CD14-positive monocyte (primary cell): Measurements from ENCODE around the gene TUBA1B. TPM values are rescaled to one million over a fixed set of nuclear protein-coding genes. Genes with fewer than 3 reads are reported as not detected.

Source experiments
- DNase-seq, 3 donors: peaks; one replicate each; pipeline ENCODE4 v3.0.0-alpha.2; 2011 to 2022
- H2AFZ ChIP-seq: 2 replicates; pipeline ENCODE4 v1.6.0; 2012; ENCODE audit warnings: mild to moderate bottlenecking, low read depth, low read length, inconsistent platforms; ENCODE audit not compliant: insufficient read depth, poor library complexity, severe bottlenecking
- H3K27ac ChIP-seq, 2 donors: 1 replicate in 1 of 2; 2 replicates in 1 of 2; pipeline ENCODE4 v1.5.1; 2012 to 2013; ENCODE audit warnings: low read length in 2 of 2, control low read depth in 1 of 2, inconsistent platforms in 1 of 2, low read depth in 1 of 2, mild to moderate bottlenecking in 1 of 2
- H3K27me3 ChIP-seq, 2 donors: one replicate each; pipeline versions ENCODE4 v1.6.0 to v1.6.1; 2011 to 2013; ENCODE audit warnings: low read length in 2 of 2; ENCODE audit not compliant: control insufficient read depth in 2 of 2, insufficient read depth in 2 of 2
- H3K36me3 ChIP-seq, 2 donors: replicated peaks in 1 of 2; 1 replicate in 1 of 2; 2 replicates in 1 of 2; pipeline versions ENCODE4 v1.5.1 to v1.6.1; 2012 to 2013; ENCODE audit warnings: low read length in 2 of 2, control low read depth in 1 of 2, inconsistent platforms in 1 of 2, mild to moderate bottlenecking in 1 of 2; ENCODE audit not compliant: insufficient read depth in 2 of 2, control insufficient read depth in 1 of 2
- H3K4me1 ChIP-seq, 2 donors: 1 replicate in 1 of 2; 2 replicates in 1 of 2; pipeline versions ENCODE4 v1.5.1 to v1.6.1; 2012 to 2013; ENCODE audit warnings: low read length in 2 of 2, control low read depth in 1 of 2, inconsistent platforms in 1 of 2, mild to moderate bottlenecking in 1 of 2, moderate library complexity in 1 of 2; ENCODE audit not compliant: insufficient read depth in 2 of 2, control insufficient read depth in 1 of 2
- H3K4me2 ChIP-seq: replicated peaks from 2 replicates; pipeline ENCODE3; 2012; ENCODE audit warnings: low read length, moderate library complexity, mild to moderate bottlenecking; ENCODE audit not compliant: poor library complexity, severe bottlenecking; ENCODE audit errors: extremely low read depth
- H3K4me3 ChIP-seq, 3 experiments: fragments of 200-600 bp in 1 of 3; sonication (generic) in 1 of 3; replicated peaks in 1 of 3; 1 replicate in 2 of 3; 2 replicates in 1 of 3; pipeline ENCODE4 v1.5.1; 2011 to 2013; ENCODE audit warnings: low read length in 3 of 3, mild to moderate bottlenecking in 3 of 3, control low read depth in 2 of 3, low read depth in 2 of 3, inconsistent platforms in 1 of 3, moderate library complexity in 1 of 3
- H3K79me2 ChIP-seq: 2 replicates; pipeline ENCODE4 v1.6.0; 2012; ENCODE audit warnings: mild to moderate bottlenecking, control low read depth, inconsistent platforms, low read length, moderate library complexity; ENCODE audit not compliant: insufficient read depth
- H3K9ac ChIP-seq: 2 replicates; pipeline ENCODE4 v1.6.0; 2017; ENCODE audit warnings: low read length, mild to moderate bottlenecking; ENCODE audit not compliant: insufficient read depth, poor library complexity, severe bottlenecking
- H3K9me3 ChIP-seq, 2 donors: replicated peaks in 1 of 2; 1 replicate in 1 of 2; 2 replicates in 1 of 2; pipeline versions ENCODE4 v1.5.1 to v1.6.1; 2012 to 2013; ENCODE audit warnings: low read length in 2 of 2, control low read depth in 1 of 2; ENCODE audit not compliant: control insufficient read depth in 1 of 2, insufficient read depth in 1 of 2
- H4K20me1 ChIP-seq: 2 replicates; pipeline ENCODE4 v1.6.0; 2012; ENCODE audit warnings: mild to moderate bottlenecking, low read length, control low read depth, moderate library complexity; ENCODE audit not compliant: insufficient read depth
- H3K27ac Mint-ChIP-seq, 7 donors: one replicate each; pipeline ENCODE4 v1.8.0; 2020; ENCODE audit warnings: mild to moderate bottlenecking in 7 of 7, mixed read lengths in 7 of 7, moderate library complexity in 6 of 7, inconsistent platforms in 2 of 7
- H3K27me3 Mint-ChIP-seq, 3 donors: one replicate each; pipeline ENCODE4 v1.8.0; 2021 to 2022; ENCODE audit warnings: low read depth in 3 of 3, mild to moderate bottlenecking in 3 of 3, mixed read lengths in 3 of 3, moderate library complexity in 3 of 3, inconsistent platforms in 1 of 3
- H3K36me3 Mint-ChIP-seq, 2 donors: one replicate each; pipeline ENCODE4 v1.8.0; 2020; ENCODE audit warnings: mixed read lengths in 2 of 2, inconsistent platforms in 1 of 2, mild to moderate bottlenecking in 1 of 2
- H3K4me1 Mint-ChIP-seq: one replicate; pipeline ENCODE4 v1.8.0; 2020; ENCODE audit warnings: mild to moderate bottlenecking, mixed read lengths
- H3K4me3 Mint-ChIP-seq, 2 donors: one replicate each; pipeline ENCODE4 v1.8.0; 2020; ENCODE audit warnings: mild to moderate bottlenecking in 2 of 2, mixed read lengths in 2 of 2, moderate library complexity in 1 of 2
- H3K9me3 Mint-ChIP-seq, 7 donors: one replicate each; pipeline ENCODE4 v1.8.0; 2020 to 2022; ENCODE audit warnings: mixed read lengths in 7 of 7, mild to moderate bottlenecking in 6 of 7, moderate library complexity in 6 of 7, inconsistent platforms in 2 of 7
- CTCF ChIP-seq: fragments of 200-600 bp; IDR thresholded peaks from one replicate; pipeline ENCODE4 v1.8.0; 2022; ENCODE audit warnings: antibody characterized with exemption, mild to moderate bottlenecking
- WGBS: methylation state at CpG from one replicate; pipeline ENCODE4 v1.1.5; 2013; ENCODE audit warnings: missing lambda C conversion rate; ENCODE audit not compliant: insufficient coverage; 5-methylcytosine and 5-hydroxymethylcytosine counted together
- intact Hi-C, 2 donors: fragments of 100-400 bp; cut with micrococcal nuclease; formaldehyde crosslinking; loops; one replicate each; pipeline versions ENCODE4 v1.15.0 to v1.15.1; 2023
- polyA plus RNA-seq, 3 donors: library from polyadenylated mRNA; depleted of rRNA in 1 of 3; unstranded in 2 of 3; stranded (reverse) in 1 of 3; fragments of 300-500 nt in 2 of 3; fragments of >200 nt in 1 of 3; fragmentation: Illumina TruSeq in 2 of 3; gene quantifications; 1 replicate in 2 of 3; 2 replicates in 1 of 3; pipeline ENCODE4 v1.2.3, GENCODE V29; 2012 to 2021

TUBA1B gene
- polyA plus RNA-seq, 3 donors: 481 to 538 (median 528) TPM

DNA sequence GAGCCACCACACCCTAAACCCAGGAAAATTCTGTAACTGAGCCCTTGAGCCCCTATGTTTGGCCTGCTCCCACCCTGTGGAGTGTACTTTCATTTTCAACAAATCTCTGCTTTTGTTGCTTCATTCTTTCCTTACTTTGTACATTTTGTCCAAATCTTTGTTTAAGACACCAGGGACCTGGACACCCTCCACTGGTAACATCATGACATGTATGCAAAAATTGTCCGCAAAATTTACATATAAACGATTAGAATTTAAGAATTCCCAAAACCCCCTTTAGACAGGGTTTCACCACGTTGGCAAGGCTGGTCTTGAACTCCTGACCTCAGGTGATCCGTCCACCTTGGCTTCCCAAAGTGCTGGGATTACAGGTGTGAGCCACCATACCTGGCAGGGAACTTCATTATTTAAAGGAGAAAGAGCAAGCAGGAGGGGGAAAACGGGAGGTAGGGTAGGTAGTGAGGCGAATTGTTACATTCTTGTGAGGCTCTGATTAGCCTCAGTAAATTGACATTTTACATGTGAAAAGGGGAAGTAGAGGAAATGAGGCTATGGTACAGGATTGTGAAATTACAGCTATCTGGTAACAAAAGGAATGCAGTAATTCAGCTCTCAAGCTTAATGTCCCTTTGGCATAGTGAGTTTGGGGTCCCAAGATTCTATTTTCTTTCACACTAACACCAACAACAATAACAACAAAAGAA lies 30.0 kb upstream of the TUBA1B start:
- H3K36me3 ChIP-seq: no peaks in the 10 kb centered on the region
- no peaks in the 10 kb centered on the region for H3K79me2 ChIP-seq
- intact Hi-C loops: no loop called here
- H3K9ac ChIP-seq: peak overlapping the region; percentile 30
- peak overlapping the region; percentile 55 for H2AFZ ChIP-seq
- H3K4me1 ChIP-seq: peaks cover 31 to 37% of the 10 kb centered on the region in 2 donors
- peaks cover 37% of the 10 kb centered on the region for H3K4me1 Mint-ChIP-seq
- peak overlapping the region in 1 of 3 experiments; percentile 51 for H3K4me3 ChIP-seq
- 0% methylated on average over 2 of the region's 6 CpGs for WGBS
- peak; percentile 54 to 79 (median 67) for DNase-seq
- H3K9me3 ChIP-seq: no peaks in the 10 kb centered on the region
- H3K4me3 Mint-ChIP-seq: peak overlapping the region; percentile 62 to 83
- peaks cover 0 to 2% (median 0%) of the 10 kb centered on the region in 3 donors for H3K27me3 Mint-ChIP-seq
- H3K27ac Mint-ChIP-seq: peak overlapping the region; percentile 89 to 98 (median 96)
- no peaks in the 10 kb centered on the region for H4K20me1 ChIP-seq
- H3K27ac ChIP-seq: peak overlapping the region; percentile 68 to 83
- H3K4me2 ChIP-seq: peak overlapping the region; percentile 61
- no peaks in the 10 kb centered on the region for H3K9me3 Mint-ChIP-seq
- no peaks in the 10 kb centered on the region for H3K36me3 Mint-ChIP-seq
- no peaks in the 10 kb centered on the region for H3K27me3 ChIP-seq
- TF ChIP-seq CTCF: no peak

DNA sequence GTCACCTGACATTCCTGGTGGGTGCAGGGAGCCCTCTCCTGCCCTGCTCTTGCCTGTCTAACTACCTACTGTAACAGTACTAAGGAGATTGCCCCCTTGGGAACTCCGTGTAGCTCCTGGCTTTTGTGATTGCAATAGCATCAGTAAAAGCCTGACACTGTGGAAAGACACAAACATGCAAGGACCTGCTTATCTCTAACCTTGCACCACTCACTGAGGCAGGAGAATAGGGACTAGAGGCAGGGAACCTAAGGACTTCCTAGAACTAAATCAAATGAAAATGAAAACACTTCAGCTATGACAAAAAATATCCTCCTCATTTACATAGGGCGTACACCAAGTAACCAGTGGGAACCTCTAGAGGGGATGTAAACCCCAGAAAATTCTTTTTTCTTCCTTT lies 29.2 kb upstream of the TUBA1B start:
- no peak for TF ChIP-seq CTCF
- WGBS: 17% methylated on average over 1 of the region's 2 CpGs
- peak overlapping the region in 1 of 2 donors; percentile 30 for H3K4me3 Mint-ChIP-seq
- H3K36me3 ChIP-seq: no peaks in the 10 kb centered on the region
- H3K4me2 ChIP-seq: peak overlapping the region; percentile 61
- intact Hi-C loops: no loop called here
- no peak overlapping the region for H3K9ac ChIP-seq
- no peaks in the 10 kb centered on the region for H3K79me2 ChIP-seq
- peak overlapping the region in 1 of 3 experiments; percentile 51 for H3K4me3 ChIP-seq
- H2AFZ ChIP-seq: peak overlapping the region; percentile 36
- H3K27me3 ChIP-seq: no peaks in the 10 kb centered on the region
- H3K36me3 Mint-ChIP-seq: no peaks in the 10 kb centered on the region
- H3K27ac ChIP-seq: peak overlapping the region; percentile 68 to 83
- peaks cover 31 to 37% of the 10 kb centered on the region in 2 donors for H3K4me1 ChIP-seq
- no peak for DNase-seq
- no peaks in the 10 kb centered on the region for H3K9me3 ChIP-seq
- no peaks in the 10 kb centered on the region for H4K20me1 ChIP-seq
- peaks cover 0 to 2% (median 0%) of the 10 kb centered on the region in 3 donors for H3K27me3 Mint-ChIP-seq
- no peaks in the 10 kb centered on the region for H3K9me3 Mint-ChIP-seq
- peaks cover 37% of the 10 kb centered on the region for H3K4me1 Mint-ChIP-seq
- H3K27ac Mint-ChIP-seq: peak overlapping the region; percentile 86 to 98 (median 96)
